A549 (cell line): ENCODE results near the gene ITGAL. TPM values are rescaled to one million over a fixed set of nuclear protein-coding genes. Genes with fewer than 3 reads are reported as not detected.
A peak's percentile ranks its signal among the peaks of the same experiment; 100 is the strongest.

ENCODE experiments used
- ATAC-seq, 2 experiments: fragments of 200-7000 bp in 1 of 2; fragments of >200 bp in 1 of 2; cut with Nextera tagmentation in 1 of 2; cut with Tn5 transposase in 1 of 2; 3 replicates each; pipeline versions ENCODE4 v1.8.0 to v1.9.1; 2018 to 2020; ENCODE audit warnings: mild to moderate bottlenecking in 1 of 2, moderate library complexity in 1 of 2
- CTCF ChIA-PET: fragments of 300-600 bp; sonication (Branson Sonifier 250); formaldehyde crosslinking; extraction: SDS; loops from one replicate; lab custom pipeline; 2021; ENCODE audit warnings: antibody characterized with exemption, inconsistent platforms; lab: Yijun Ruan, JAX
- POLR2A ChIA-PET: fragments of 350-600 bp; formaldehyde crosslinking; extraction: SDS; loops from one replicate; lab custom pipeline; 2021; ENCODE audit warnings: antibody characterized with exemption, inconsistent platforms; lab: Yijun Ruan, JAX
- DNase-seq, 2 experiments: peaks; one replicate each; pipeline versions ENCODE4 v3.0.0 to v3.0.0-alpha.2; 2011 to 2016; ENCODE audit warnings: low read depth in 1 of 2, low spot score in 1 of 2
- FAIRE-seq: peaks from 2 replicates; lab custom pipeline; 2011; peaks lifted over from hg19 to GRCh38; lab: Jason Lieb, UNC
- H3K27ac ChIP-seq, 2 experiments: fragments of >200 bp; sonication (Bioruptor Twin); formaldehyde crosslinking; 3 replicates each; pipeline ENCODE4 v1.5.1; 2016 to 2017
- H3K4me1 ChIP-seq: fragments of >200 bp; sonication (Bioruptor Twin); formaldehyde crosslinking; 3 replicates; pipeline ENCODE4 v1.6.1; 2016
- H3K4me2 ChIP-seq: fragments of >200 bp; sonication (Bioruptor Twin); formaldehyde crosslinking; 3 replicates; pipeline ENCODE4 v1.6.1; 2016
- H3K4me3 ChIP-seq: fragments of >200 bp; sonication (Bioruptor Twin); formaldehyde crosslinking; 3 replicates; pipeline ENCODE4 v1.5.1; 2016
- H3K9me3 ChIP-seq: fragments of >200 bp; sonication (Bioruptor Twin); formaldehyde crosslinking; 3 replicates; pipeline ENCODE4 v1.6.1; 2016
- BHLHE40 ChIP-seq: IDR thresholded peaks from 2 replicates; pipeline ENCODE4 v1.6.1; 2012; ENCODE audit warnings: low read depth, low read length, inconsistent platforms
- CBX8 ChIP-seq: fragments of 200-600 bp; sonication (generic); IDR thresholded peaks from 2 replicates; pipeline ENCODE4 v1.6.1; 2016
- CHD2 ChIP-seq: fragments of 150-350 bp; IDR thresholded peaks from 2 replicates; pipeline ENCODE4 v1.6.1; 2014; ENCODE audit warnings: low read length; ENCODE audit not compliant: partially characterized antibody
- CHD4 ChIP-seq: fragments of 200-600 bp; sonication (generic); IDR thresholded peaks from 2 replicates; pipeline ENCODE4 v1.6.1; 2016; ENCODE audit warnings: antibody characterized with exemption, mild to moderate bottlenecking, borderline replicate concordance
- CTCF ChIP-seq: fragments of >200 bp; sonication (Bioruptor Twin); formaldehyde crosslinking; IDR thresholded peaks from 3 replicates; pipeline ENCODE4 v1.5.1; 2016
- EHF ChIP-seq: fragments of 250-450 bp; sonication (Bioruptor Pico); IDR thresholded peaks from 2 replicates; pipeline ENCODE4 v1.5.0; 2020; ENCODE audit warnings: mild to moderate bottlenecking
- ELK1 ChIP-seq: fragments of 150-350 bp; IDR thresholded peaks from 2 replicates; pipeline ENCODE4 v1.6.1; 2014; ENCODE audit warnings: low read depth, mild to moderate bottlenecking, low read length
- FOSL2 ChIP-seq, 2 experiments: fragments of 450-650 bp in 1 of 2; fragments of >200 bp in 1 of 2; sonication (Bioruptor Twin) in 1 of 2; formaldehyde crosslinking; IDR thresholded peaks; 2 replicates each; pipeline versions ENCODE4 v1.5.0 to v1.6.1; 2016 to 2020; ENCODE audit warnings: mild to moderate bottlenecking in 1 of 2, moderate library complexity in 1 of 2
- HES2 ChIP-seq: fragments of >200 bp; sonication (Bioruptor Twin); formaldehyde crosslinking; IDR thresholded peaks from 2 replicates; pipeline ENCODE4 v1.6.1; 2016
- HMGXB4 ChIP-seq: fragments of 250-450 bp; sonication (Bioruptor Pico); IDR thresholded peaks from 2 replicates; pipeline ENCODE4 v1.5.0; 2021; ENCODE audit warnings: mild to moderate bottlenecking, moderate library complexity, borderline replicate concordance
- JUN ChIP-seq, 2 experiments: fragments of >200 bp; sonication (Bioruptor Twin); formaldehyde crosslinking; IDR thresholded peaks; 2 replicates in 1 of 2; 3 replicates in 1 of 2; pipeline ENCODE4 v1.6.1; 2016 to 2017
- KDM1A ChIP-seq: fragments of 200-600 bp; sonication (generic); IDR thresholded peaks from 2 replicates; pipeline ENCODE4 v1.6.1; 2016; ENCODE audit warnings: low read depth, mild to moderate bottlenecking
- MAZ ChIP-seq: fragments of 150-350 bp; IDR thresholded peaks from 2 replicates; pipeline ENCODE4 v1.6.1; 2014; ENCODE audit warnings: antibody characterized with exemption, low read depth, low read length, borderline replicate concordance
- PHF8 ChIP-seq: fragments of 200-600 bp; sonication (generic); IDR thresholded peaks from 2 replicates; pipeline ENCODE4 v1.6.1; 2016; ENCODE audit warnings: low read depth, mild to moderate bottlenecking, antibody characterized with exemption, moderate library complexity, borderline replicate concordance
- RARB ChIP-seq: fragments of 250-450 bp; sonication (Bioruptor Pico); IDR thresholded peaks from 2 replicates; pipeline ENCODE4 v1.8.0; 2021; ENCODE audit warnings: mild to moderate bottlenecking, moderate library complexity
- REST ChIP-seq: fragments of 200-600 bp; sonication (generic); IDR thresholded peaks from 2 replicates; pipeline ENCODE4 v1.6.1; 2016; ENCODE audit warnings: antibody characterized with exemption, mild to moderate bottlenecking, moderate library complexity
- RNF2 ChIP-seq: fragments of 200-600 bp; sonication (generic); IDR thresholded peaks from 2 replicates; pipeline ENCODE4 v1.6.1; 2016; ENCODE audit warnings: low read depth, mild to moderate bottlenecking, antibody characterized with exemption, moderate library complexity, borderline replicate concordance
- SREBF2 ChIP-seq: fragments of 450-650 bp; IDR thresholded peaks from 2 replicates; pipeline ENCODE4 v1.6.1; 2014; ENCODE audit warnings: mild to moderate bottlenecking, moderate library complexity
- USF2 ChIP-seq: fragments of 450-650 bp; IDR thresholded peaks from 2 replicates; pipeline ENCODE4 v1.6.1; 2014; ENCODE audit warnings: antibody characterized with exemption
- WGBS: methylation state at CpG from one replicate; pipeline ENCODE4 v1.1.6; 2017; ENCODE audit errors: missing lambda C conversion rate; 5-methylcytosine and 5-hydroxymethylcytosine counted together
- polyA minus RNA-seq: library from RNA; depleted of rRNA, polyadenylated mRNA; stranded (reverse); fragments of >200 nt; gene quantifications from 2 replicates; pipeline ENCODE4 v1.2.3, GENCODE V29; 2011; rRNA and poly(A)+ RNA removed
- polyA plus RNA-seq, 4 experiments: library from polyadenylated mRNA; depleted of rRNA in 3 of 4; stranded (reverse); fragments of >200 nt; fragmentation: RNase III in 1 of 4; extraction: RNeasy Plus Mini Kit Qiagen cat#74134 plus additional on column Dnase treatment in 1 of 4; gene quantifications; 2 replicates in 3 of 4; 3 replicates in 1 of 4; pipeline ENCODE4 v1.2.3, GENCODE V29; 2011 to 2017

The ITGAL gene
- polyA plus RNA-seq (2011; rRNA removed) (0.40 and 0.94 TPM in 2 replicates), polyA plus RNA-seq (2017; fragmentation: RNase III; extraction: RNeasy Plus Mini Kit Qiagen cat#74134 plus additional on column Dnase treatment) (0.08 to 0.51 TPM (median 0.17 TPM) in 3 replicates), polyA minus RNA-seq (1.3 and 1.4 TPM in 2 replicates)
- polyA plus RNA-seq (2012; cell fraction: cytosol; rRNA removed): 0.39 and 0.42 TPM in 2 replicates
- polyA plus RNA-seq (2012; cell fraction: nucleus; rRNA removed): 0.31 and 0.95 TPM in 2 replicates

- TF ChIP-seq CHD4 (no peak), KDM1A (no peak), BHLHE40 (no peak), RARB (CRISPR knock-in tag) (no peak), CHD2 (no peak), CTCF (no peak), ELK1 (no peak), CBX8 (no peak), PHF8 (no peak)
- no peak for DNase-seq
- FAIRE-seq: no peak
- no peaks in the 10 kb centered on the region for H3K9me3 ChIP-seq
- no peak within 1 kb of the TSS for H3K4me2 ChIP-seq
- ChIA-PET CTCF (interaction anchor here (1.0 to 1.4 kb wide), 3 partner anchors 12 to 22 kb away, joined by 3 to 5 read pairs (median 3); no protein-coding TSS in a partner anchor), POLR2A (no interaction called here)
- H3K4me3 ChIP-seq: no peak within 1 kb of the TSS
- H3K27ac ChIP-seq: no peak within 1 kb of the TSS
- 67% methylated on average over 8 of the region's 8 CpGs for WGBS
- H3K4me1 ChIP-seq: no peaks in the 10 kb centered on the region
- no peak for ATAC-seq
These were observed at the start of gene ITGAL for GRCh38 chr16:30472328-30472942. Gene ITGAL (plus strand): TSS chr16:30472742. CDS start chr16:30472838, 96 bp downstream.

- no peak for FAIRE-seq
- CTCF ChIA-PET: interaction anchor here (1.4 to 2.3 kb wide), 2 partner anchors 19 to 210 kb away, joined by 4 to 13 read pairs; no protein-coding TSS in a partner anchor
These were observed 44.5 kb upstream of the ITGAL start for GRCh38 chr16:30428055-30428454.

More at GRCh38 chr16:30428055-30428454, 44.5 kb upstream of the ITGAL start:
- Histone ChIP-seq H3K4me2 (peak overlapping the region; percentile 75; the same call in 1 of the 3 replicates), H3K4me3 (no peak overlapping the region), H3K27ac (no peak overlapping the region), H3K9me3 (no peaks in the 10 kb centered on the region), H3K4me1 (peaks cover 12% of the 10 kb centered on the region)
- WGBS: 100% methylated on average over 4 of the region's 4 CpGs
- no peak for ATAC-seq
- no peak for DNase-seq
- TF ChIP-seq JUN (IDR thresholded peaks at IDR 0.05): no peak
- TF ChIP-seq CBX8: no peak
- no peak for TF ChIP-seq SREBF2
- TF ChIP-seq MAZ: no peak
- no peak for TF ChIP-seq RNF2
- no peak for TF ChIP-seq EHF (CRISPR knock-in tag)
- no peak for TF ChIP-seq PHF8
- TF ChIP-seq HES2: no peak
- no peak for TF ChIP-seq REST
- no peak for TF ChIP-seq USF2
- no peak for TF ChIP-seq HMGXB4 (CRISPR knock-in tag)
- TF ChIP-seq FOSL2 (IDR thresholded peaks at IDR 0.05): no peak
- TF ChIP-seq FOSL2 (CRISPR knock-in tag; IDR thresholded peaks at IDR 0.05): no peak
- POLR2A ChIA-PET: no interaction called here
